22Rv1 (cell line): Measurements from ENCODE around the gene ZNF691.
A peak's percentile ranks its signal among the peaks of the same experiment; 100 is the strongest.

Experiments
- H3K27ac ChIP-seq: fragments of 450-650 bp; 2 replicates; pipeline ENCODE4 v1.5.1; 2017
- ZFX ChIP-seq: fragments of 450-650 bp; IDR thresholded peaks from 2 replicates; pipeline ENCODE4 v1.6.1; 2017; ENCODE audit warnings: antibody characterized with exemption, borderline replicate concordance
- TF ChIP-seq, protein P1 (sequence below): fragments of 450-650 bp; IDR thresholded peaks from 2 replicates; pipeline ENCODE4 v1.5.1; 2017; ENCODE audit warnings: mild to moderate bottlenecking

Gene ZNF691

DNA sequence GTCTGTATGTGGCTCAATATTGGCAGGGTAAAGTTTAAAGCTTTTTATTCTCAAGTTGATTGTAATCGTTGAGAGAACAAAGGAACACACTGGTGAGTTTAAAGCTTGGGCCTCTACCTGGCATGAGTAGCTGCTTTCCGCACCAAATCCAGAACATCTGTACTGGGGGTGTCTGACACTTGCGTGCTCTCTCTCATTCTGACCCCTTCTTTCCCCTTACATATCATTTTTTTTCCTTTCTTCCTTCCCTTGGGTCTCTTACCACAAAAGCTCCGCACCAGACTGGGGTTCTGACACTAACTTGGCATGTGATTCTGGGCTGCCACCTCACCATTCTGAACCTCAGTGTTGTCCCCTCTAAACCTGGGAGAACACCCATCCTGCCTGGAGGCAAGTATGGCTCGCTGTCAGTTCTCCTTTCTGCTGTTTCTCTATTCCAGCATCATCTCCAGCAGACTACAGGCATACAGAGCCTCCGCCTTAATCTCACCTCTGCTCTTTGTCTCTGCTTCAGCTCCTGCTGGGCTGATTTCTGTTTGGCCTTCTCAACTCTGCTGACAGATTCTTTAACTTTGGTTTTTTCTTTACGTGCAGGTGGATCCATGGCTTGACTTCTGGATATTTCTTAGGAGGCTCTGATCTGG, 30.4 kb upstream of the ZNF691 start:
- peak overlapping the region; percentile 96 for H3K27ac ChIP-seq
- TF ChIP-seq, protein P1, sequence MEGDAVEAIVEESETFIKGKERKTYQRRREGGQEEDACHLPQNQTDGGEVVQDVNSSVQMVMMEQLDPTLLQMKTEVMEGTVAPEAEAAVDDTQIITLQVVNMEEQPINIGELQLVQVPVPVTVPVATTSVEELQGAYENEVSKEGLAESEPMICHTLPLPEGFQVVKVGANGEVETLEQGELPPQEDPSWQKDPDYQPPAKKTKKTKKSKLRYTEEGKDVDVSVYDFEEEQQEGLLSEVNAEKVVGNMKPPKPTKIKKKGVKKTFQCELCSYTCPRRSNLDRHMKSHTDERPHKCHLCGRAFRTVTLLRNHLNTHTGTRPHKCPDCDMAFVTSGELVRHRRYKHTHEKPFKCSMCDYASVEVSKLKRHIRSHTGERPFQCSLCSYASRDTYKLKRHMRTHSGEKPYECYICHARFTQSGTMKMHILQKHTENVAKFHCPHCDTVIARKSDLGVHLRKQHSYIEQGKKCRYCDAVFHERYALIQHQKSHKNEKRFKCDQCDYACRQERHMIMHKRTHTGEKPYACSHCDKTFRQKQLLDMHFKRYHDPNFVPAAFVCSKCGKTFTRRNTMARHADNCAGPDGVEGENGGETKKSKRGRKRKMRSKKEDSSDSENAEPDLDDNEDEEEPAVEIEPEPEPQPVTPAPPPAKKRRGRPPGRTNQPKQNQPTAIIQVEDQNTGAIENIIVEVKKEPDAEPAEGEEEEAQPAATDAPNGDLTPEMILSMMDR, result no peak
- no peak for TF ChIP-seq ZFX

- peak within 1 kb of the TSS; percentile 96 for H3K27ac ChIP-seq
- TF ChIP-seq ZFX, result no peak
- TF ChIP-seq, protein P1, result 0 out of 2 replicates have a peak, but pooled peaks have one; percentile 7
These were observed 29.6 kb upstream of the ZNF691 start, which contains the start of the genes ERMAP and SVBP for GRCh38 chr1:42816585-42817439. TSS of gene ERMAP (plus strand) at chr1:42817122. CDS start at chr1:42830449, 13,327 bp downstream. TSS of gene SVBP (minus strand) at chr1:42817397. CDS start at chr1:42816544, 853 bp downstream.

GRCh38 chr1:42817440-42817767, 29.0 kb upstream of the ZNF691 start:
- H3K27ac ChIP-seq, result peak overlapping the region; percentile 96
- TF ChIP-seq, protein P1, result no peak
- no peak for TF ChIP-seq ZFX

- no peak overlapping the region for H3K27ac ChIP-seq
- no peak for TF ChIP-seq ZFX
These were observed 28.4 kb upstream of the ZNF691 start for GRCh38 chr1:42817976-42818375.

- TF ChIP-seq, protein P1, result no peak
- no peak for TF ChIP-seq ZFX
- no peak overlapping the region for H3K27ac ChIP-seq
These were observed 25.6 kb upstream of the ZNF691 start for GRCh38 chr1:42820813-42821212.

DNA sequence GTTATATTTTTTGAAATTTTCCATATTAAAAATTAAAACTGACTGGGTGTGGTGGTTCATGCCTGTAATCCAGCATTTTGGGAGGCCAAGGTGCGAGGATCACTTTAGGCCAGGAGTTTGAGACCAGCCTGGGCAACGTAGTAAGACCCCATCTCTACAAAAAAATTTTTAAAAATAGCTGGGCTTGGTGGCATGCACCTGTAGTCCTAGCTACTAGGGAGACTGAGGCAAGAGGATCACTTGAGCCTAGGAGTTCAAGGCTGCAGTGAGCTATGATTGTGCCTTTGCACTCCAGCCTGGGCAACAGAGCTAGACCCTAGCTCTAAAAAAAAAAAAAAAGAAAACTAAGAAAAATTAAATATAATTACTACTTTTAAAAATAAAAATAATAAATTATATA, 24.7 kb upstream of the ZNF691 start:
- no peak overlapping the region for H3K27ac ChIP-seq
- TF ChIP-seq ZFX, result no peak
- TF ChIP-seq, protein P1, result no peak

DNA sequence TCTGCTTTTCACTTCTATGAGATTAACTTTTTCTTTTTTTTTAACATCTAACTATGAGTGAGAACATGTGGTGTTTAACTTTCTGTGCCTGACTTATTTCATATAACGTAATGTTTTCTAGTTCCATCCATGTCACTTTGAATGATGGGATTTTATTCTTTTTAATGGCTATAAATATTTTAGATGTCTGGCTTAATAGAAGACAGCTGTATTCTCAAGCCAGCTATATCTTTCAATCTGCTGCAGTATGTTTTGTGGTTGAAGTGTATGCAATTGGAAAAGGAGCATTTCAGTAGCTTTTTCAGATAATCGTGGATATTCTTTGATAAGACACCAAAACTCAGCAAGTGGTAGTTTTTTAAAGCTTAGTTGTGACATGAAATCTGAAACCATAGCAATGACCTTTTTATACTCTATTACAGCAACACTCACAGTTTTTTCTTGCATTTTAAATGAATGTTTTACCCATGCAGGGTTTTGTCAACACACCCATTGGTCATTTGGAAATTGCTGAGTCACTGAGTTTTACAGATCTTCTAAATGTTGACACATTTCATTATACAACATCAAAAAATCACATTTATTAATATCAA, 23.5 kb upstream of the ZNF691 start:
- TF ChIP-seq, protein P1, result no peak
- no peak for TF ChIP-seq ZFX
- no peak overlapping the region for H3K27ac ChIP-seq
